Measurements from ENCODE around the gene PPP1R1B.

The PPP1R1B gene

DNA sequence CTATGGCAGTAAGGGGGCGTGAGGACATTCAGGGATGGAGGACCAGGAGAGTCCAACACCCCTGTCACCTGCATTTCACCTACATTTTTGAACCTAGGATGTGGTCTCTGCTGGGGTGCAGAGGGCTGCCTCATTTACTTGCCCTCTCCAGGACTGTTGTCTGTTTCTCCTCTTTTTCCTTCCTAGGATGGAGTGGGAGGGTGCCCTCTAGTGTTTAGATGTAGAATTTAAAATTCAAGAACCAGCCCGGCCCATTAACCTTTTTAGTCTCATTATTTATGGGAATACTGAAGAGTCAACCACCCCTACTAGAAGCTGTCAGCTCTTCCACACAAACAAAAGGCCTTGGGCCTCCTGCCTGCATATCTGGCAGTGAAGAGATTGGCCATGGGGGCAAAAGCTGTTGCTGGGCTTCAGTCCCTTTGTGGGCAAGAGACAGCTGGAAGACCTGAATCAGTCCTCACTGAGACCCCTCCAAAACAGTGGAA is 7.7 kb downstream of the PPP1R1B start:
- DNase-seq, result peak; percentile 9

DNA sequence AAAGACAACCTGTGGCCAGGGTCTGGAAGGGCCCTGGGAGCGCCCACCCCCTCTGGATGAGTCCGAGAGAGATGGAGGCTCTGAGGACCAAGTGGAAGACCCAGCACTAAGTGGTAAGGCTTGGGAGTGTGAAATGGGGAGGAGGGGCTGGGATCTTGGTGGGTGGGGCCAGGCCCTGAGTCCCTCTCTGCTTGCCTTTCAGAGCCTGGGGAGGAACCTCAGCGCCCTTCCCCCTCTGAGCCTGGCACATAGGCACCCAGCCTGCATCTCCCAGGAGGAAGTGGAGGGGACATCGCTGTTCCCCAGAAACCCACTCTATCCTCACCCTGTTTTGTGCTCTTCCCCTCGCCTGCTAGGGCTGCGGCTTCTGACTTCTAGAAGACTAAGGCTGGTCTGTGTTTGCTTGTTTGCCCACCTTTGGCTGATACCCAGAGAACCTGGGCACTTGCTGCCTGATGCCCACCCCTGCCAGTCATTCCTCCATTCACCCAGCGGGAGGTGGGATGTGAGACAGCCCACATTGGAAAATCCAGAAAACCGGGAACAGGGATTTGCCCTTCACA is 8.9 kb downstream of the PPP1R1B start:
- peak; percentile 14 for DNase-seq

DNA sequence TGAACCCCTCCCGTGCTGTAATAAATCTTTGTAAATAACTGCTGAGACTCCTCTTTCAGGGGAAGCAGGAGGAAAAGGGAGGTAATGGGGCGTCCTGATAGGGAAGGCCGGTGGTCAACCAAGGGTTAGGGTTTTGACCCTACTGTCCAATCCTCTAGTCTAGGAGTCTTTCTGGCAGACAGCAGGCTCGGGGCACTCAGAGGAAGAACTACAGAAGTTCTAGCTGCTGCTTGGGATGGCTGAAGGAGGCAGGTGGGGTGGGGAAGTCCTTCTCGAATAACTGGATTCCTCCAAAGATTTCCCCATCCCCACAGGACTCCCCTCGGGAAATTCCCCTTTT is 9.8 kb downstream of the PPP1R1B start:
- DNase-seq, result no peak

DNA sequence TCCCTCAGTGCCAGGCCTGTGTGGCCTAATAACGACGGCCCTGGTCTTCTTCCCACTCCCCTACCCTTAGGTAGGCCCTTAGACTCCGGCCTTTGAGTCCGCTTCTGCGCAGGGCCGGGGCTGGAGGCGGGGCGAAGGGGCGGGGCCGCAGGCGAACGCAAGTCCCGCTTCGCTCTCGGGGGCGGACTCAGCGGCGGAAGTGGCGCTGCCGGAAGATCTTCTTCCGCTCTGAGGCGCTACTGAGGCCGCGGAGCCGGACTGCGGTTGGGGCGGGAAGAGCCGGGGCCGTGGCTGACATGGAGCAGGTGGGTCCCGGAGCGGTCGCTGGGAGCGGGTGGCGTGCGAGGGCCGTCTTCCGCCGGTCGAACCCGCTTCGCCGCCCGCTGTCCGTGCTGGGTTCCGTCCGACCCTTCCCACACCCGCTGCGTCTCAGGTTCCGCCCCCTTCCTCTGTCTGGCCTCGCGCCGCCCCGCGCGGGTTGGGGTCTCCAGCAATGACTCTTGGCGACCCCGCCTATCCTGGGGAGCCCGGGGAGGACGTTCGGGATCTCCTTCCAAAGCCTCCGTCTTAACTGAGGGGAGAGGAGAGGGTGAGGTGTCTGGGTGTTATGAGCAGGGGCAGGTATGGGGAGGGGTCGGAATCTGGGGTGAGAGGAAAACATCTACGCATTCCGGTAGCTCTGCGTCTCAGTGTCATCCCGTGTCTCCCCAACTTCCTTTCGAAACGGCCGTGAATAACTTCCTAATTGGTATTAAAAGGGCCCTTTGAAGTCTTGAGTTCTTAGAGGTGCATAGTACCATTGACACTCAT is 10.4 kb downstream of the PPP1R1B start, which contains the start of gene STARD3:
Gene STARD3, plus strand, starts transcription at position 218 of the 810 bp plus-strand sequence. CDS start 16,388 bp downstream, outside the sequence.
- DNase-seq, result peak; percentile 97

DNA sequence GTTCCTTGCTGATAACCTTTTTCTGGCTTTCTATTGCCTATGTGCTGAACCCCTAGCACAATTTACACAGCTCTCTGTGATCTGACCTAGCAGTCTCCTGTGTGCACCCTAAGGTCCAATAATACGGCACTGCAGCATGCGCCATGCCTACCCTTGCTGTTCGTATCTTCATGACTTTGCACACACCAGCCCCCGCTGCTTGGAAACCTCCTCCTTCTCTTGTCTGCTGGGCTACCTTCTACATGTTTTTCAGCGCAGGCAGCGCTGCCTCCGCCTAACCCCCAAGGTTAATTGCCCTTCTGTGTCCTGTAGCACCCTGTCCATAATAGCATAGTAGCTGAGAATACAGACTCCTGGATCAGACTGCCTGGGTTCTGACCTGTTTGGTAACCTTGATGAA is 11.6 kb downstream of the PPP1R1B start:
- DNase-seq, result no peak

DNA sequence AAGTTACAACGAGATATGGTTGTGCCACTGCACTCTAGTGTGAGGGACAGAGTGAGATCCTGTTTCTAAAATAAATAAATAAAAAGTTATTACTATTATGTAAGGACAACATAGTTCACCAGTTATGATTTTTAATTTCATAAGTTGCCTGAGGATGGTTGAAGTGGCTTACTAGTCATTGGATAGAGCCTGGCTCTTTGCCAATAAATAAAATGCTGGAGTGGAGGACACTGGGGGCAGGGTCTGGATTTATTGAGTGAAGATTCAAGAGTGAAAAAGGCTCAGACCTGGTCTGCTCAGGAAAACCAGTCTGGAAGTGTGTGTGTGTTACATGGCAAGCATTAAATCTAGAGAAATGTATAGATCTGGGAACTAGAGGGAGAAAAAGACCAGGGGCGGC is 12.3 kb downstream of the PPP1R1B start:
- DNase-seq, result no peak

DNA sequence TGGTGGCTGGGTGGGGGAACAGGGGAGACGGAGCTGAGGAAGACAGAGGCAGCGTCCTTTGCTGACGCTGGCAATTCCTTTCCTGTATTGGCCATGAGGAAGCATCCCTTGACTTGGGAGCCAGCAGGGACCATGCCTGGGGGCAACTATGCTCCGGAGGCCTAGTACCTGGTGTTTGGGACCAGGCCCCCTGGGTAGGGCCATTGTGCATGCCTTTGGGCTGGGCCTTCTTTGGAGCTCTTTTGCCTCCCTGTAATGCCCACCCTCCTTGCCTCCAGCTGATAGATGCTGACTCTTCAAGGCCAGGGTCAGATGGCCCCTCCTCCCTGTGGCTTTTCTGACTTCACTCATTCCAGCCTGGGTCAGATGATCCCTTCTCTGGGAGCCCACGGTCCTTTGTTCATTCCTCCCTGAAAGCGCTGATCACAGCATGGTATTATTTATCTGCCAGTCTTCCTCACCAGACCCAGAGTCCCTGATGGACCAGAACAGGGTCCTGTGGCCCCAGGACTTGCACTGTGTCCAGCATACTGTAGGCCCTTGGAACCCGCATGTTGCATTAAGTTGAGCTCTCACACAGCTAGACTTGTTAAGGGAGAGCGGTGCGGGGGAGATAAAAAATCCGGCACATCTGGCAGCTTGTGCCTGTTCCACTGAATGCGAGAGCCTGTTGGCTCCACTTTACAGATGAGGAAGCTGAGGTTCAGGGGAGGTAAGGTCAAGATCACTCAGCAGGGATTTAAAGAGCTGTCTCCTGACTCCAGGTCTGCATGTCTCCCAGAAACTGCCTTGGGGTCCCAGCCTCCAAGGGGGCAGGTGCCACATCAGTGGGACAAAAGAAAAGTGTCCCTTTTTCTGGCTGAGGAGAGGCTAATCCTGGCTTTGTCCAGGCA is 13.1 kb downstream of the PPP1R1B start:
- DNase-seq, result no peak

DNA sequence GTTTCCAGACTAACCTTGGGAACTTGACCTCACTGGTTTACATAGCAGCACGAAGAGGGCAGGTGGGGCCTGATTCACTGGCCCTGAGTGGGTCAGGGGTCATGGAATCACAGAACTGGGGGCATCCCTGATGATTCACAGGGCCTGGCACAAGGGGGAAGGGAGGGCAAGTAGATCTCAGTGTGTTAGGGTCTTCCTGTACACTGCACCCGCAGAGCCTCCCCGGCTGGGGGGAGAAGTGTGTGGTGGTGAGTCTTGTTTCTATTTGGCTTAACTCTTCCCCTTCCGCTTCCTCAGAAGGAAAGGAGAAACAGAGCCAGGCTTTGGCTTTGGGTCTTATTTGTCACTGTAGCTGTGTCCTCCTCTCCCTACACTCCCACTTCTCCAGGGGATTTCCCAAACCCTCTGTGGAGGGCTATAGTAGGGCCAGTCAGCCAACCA is 13.9 kb downstream of the PPP1R1B start:
- DNase-seq, result no peak

DNA sequence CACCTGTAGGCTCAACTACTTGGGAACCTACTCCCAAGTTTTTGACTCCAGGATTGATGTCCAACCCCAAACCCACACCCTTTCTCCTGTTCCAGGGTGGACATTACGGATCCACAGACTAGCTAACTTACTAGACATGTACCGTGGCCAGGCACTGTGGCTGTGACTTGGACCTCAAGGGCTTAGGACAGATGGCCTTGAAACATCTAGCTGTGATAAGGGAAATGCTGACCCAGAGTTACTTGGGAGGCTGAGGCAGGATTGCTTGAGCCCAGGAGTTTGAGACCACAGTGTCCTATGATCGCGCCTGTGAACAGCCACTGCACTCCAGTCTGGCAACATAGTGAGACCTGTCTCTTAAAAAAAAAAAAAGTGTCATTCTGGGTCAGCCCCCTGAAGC is 14.3 kb downstream of the PPP1R1B start:
- no peak for DNase-seq

DNA sequence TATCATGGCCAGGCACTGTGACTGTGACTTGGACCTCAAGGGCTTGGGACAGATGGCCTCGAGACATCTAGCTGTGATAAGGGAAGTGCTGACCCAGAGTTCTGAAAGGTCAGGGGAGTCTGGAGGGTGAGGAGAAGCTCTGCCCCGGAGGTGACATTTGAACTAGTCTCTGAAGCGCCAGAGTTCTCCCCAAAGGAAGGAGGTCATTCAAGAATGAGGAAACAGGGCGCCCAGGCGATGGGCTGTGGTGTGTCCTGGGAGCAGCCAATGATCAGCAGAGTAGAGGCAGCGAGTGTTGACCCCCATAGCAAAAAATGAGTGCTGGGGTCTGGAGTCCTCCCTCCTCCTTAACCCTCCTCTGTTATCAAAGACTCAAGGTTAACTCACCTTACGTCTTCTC is 15.1 kb downstream of the PPP1R1B start:
- no peak for DNase-seq

DNA sequence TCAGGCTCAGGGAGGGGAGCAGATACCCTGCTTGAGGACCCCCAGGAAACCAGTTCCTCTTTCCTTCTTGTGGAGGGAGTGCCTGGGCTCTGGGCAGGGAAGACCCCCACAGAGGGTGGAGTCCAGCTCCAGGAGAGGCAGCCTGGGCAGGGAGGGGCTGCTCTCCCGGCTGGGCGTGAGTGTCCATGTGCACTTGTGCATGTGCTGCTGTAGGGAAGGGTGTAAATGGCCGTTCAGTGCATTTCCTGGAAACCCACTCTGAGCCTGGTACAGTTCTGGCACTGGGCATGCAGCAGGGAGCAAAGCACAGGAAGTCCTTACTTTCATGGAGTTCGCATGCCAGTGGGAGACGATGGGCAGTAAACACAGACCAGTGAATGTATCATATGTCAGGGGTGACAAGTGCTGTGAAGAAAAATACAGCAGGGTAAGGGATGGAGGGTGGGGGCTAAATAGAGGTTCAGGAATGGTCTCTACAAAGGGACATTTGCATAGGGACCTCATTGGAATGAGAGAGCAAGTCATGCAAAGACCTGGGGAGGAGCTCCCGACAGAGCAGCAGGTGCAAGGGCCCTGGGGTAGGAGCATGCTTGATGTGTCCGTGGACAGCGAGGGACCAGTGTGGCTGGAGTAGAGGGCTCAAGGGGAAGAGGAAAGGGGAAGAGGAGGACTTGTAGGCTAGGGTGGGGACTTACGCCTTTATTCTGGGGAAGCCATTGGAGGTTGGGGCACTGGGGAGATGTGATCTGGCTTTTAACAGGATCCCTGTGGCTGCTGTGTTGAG is 15.7 kb downstream of the PPP1R1B start:
- DNase-seq, result no peak

DNA sequence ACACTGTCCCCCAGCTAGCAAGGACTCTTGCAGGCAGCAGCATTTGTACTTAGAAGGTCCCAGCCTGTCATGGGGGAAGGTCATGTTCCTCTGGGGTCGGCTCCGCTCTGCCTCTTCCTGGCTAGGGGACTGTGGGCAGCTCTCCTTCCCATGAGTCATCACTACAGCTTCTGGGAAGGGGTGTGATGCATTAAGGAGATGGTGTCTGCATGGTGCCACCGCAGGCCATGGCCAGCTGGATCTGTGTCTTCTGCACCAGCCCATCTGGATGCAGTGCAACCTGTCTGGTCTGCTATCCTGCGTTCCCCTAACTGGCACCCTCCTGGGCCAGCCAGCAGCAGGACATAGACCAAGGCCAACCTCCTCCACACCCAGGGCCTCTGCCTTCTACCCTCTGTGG is 16.5 kb downstream of the PPP1R1B start:
- no peak for DNase-seq

DNA sequence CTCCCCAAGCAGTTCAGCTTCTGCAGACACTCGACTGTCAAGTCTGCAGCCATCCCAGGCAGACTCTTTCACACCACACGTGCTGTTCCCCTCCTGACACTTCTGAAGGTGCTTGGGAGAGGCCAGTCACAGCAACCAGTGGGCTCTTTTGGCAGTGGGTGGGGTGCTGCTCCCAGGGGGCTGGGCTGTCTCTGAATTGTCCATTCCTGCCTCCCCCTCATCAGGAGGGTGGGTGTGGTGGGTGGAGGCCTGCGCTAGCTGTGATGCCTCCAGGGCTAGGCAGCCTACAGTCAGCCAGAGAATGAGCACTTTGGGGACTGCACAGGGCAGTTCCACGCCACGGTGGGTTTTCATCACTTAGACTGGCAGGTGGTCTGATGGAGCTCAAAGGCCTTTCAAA is 20.5 kb downstream of the PPP1R1B start:
- no peak for DNase-seq

DNA sequence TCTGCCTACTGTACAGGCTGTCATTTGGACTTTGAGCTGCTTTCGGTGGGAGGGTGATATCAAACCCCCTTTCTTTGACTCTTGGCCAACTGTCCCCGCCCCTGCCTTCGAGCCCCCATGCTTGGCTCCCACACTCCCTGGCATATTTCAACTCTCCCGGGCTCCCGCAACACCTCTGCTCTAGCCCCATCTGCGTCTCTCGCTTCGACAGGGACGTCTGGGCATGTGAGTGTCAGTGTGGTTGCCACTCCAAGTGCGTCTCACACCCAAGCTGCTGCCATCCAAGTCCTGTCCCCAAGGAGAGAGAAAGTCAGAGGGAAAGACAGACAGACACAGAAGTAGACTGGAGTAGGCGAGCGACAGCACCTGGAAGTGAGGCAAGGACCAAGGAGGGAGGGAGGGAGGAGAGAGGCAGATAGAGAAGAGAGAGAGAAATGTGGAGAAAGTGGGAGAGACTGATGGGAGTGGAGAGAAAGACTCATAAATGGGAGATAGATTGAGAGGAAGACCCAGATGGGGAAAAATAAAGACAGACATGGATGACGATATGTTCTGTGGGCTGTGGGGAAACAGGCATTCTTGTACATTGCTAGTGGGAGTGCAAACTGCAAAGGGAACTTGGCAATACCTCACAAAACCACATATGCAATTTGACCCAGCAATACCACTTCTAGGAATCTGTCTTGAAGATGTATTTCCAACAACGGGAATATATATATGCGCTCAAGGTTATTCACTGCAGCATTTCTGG is 22.0 kb downstream of the PPP1R1B start:
- DNase-seq, result no peak

DNA sequence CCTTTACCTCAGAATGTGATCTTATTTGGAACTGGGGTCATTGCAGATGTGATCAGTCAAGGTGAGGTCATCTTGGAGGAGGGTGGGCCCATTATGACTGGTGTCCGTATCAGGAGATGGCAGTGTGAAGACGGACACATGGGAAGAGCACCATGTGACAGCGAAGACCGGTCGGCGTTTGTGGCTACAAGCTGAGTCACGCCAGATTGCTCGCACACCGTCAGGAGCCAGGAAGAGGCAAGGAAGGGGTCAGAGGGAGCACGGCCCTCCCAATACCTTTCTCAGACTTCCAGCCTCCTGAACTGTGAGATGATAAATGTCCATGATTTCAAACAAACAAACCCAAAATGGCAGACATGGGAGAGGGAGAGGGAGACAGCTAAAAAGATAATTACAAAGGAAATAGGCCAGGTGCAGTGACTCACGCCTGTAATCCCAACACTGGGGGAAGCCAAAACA is 23.4 kb downstream of the PPP1R1B start:
- DNase-seq, result no peak

DNA sequence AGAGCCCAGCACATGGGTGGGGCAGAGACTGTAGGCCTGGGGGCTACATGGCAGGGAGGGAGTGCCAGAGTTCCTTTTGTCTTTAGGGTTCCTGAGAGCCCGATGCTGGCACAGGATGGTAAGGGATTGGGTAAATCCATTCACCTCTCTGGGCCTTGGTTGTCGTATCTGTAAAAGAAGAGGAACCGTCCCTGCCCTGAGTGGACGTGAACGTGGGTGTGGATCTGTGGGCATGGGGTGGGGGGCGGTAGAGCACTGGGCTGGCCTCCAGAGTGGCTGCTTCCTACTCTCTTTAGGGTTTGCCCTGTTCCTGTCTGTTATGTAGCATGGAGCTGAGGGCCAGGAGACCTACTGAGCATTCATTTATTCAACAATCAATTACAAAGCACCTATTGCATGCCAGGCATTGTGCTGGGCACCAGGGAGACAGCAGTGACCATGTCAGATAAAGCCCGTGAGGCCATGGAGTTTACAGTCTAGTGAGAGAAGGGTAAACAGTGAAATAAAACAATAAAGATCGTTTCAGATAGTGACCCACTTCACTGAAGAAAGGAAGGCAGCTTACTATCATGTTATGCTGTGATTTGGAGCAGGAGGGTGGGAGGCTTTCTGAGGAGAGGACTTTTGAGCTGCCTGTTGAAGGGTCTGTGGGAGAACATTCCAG is 25.3 kb downstream of the PPP1R1B start:
- no peak for DNase-seq

DNA sequence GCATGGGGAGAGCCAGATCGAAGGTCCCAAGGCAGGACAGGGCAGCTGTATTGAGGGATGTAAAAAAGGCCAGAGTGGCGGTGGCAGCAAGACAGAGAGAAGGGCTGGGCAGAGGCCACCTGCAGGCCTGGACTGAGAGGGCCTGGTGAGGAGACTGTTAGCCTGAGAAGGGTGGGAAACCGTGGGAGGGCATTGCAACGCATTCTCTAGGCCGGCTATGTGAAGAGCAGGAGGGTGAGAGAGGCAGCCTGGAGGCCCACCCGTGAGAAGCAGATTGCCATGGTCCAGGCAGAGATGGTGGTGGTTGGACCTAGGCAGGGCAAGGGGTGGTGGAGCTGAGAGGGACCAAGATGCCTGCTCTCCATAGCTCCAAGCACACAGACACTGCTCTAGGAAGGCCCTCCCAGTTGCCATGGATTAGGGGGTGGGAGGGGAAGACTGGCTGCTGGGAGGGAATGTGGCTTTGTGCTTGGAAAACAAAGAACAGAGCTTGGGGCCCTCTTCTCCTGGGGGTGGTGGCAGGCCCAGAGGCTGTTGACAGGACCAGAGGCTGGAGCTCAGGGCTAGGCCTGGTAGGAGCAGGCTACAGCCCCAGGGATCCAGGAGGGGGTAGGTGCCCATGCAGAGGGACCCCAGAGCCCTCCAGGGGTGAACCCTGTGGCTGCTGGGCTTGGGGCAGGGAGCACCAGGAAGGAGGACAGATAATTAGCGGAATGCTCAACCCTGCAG is 26.0 kb downstream of the PPP1R1B start:
- DNase-seq, result no peak

DNA sequence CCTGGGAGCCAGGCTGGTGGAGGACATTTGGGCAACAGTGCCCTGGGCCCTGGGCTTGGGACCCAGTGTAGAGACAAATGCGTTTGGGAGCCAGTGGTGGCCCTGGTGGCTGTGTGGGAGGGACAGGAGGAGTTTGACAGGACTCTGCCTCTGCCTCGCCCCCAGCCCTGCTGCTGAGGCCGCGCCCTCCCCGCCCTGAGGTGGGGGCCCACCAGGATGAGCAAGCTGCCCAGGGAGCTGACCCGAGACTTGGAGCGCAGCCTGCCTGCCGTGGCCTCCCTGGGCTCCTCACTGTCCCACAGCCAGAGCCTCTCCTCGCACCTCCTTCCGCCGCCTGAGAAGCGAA is 26.5 kb downstream of the PPP1R1B start:
- no peak for DNase-seq

DNA sequence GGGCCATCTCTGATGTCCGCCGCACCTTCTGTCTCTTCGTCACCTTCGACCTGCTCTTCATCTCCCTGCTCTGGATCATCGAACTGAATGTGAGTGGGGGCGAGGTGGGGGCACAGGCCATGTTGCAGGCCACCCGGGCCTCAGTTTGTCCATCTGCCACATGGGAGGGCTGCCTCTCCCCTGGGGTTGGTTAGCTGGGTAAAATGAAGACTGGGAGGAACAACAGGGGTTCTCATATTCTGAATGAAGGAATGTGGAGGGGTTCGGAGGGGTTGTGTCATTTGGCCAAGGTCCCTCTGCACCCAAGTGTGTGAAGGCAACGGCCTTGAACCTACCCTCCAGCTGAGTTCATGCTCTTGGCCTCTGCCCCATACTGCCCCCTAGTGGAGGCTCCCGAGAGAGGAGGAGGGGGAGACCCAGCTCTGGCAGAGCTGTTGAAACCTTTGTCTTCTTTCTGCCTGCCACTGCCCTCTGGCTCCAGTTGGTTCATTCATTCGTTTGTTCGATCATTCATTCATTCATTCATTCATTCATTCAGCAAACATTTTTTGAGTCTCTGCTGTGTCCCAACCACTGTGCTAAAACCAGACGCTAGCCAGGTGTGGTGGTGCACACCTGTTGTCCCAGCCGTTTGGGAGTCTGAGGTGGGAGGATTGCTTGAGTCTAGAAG is 27.0 kb downstream of the PPP1R1B start:
- peak; percentile 88 for DNase-seq

DNA sequence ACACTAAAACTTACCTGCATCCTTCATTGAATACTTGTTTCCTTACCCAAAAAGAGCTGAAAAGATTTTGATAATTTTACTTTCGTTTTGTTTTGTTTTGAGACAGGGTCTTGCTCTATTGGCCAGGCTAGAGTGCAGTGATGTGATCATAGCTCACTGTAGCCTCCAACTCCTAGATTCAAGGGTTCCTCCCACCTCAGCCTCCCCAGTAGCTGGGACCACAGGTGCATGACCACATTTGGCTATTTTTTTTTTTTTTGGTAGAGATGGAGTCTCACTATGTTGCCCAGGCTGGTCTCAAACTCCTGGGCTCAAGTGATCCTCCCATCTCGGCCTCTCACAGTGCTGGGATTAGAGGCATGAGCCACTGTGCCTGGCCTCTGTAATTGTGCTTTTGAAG is 28.4 kb downstream of the PPP1R1B start:
- no peak for DNase-seq

Measured in stimulated activated CD4-positive, alpha-beta T cell treated with anti-CD3 and anti-CD28 coated beads, Interleukin-15, amount 100 ng/mL, for 24 hours (primary cell).